ENCODE measurements around the gene MUC4.

- TF ChIP-seq POLR2A (IDR thresholded peaks at IDR 0.05; ENCODE audit: low read depth, low read length) (no peak), TAF1 (IDR thresholded peaks at IDR 0.05; ENCODE audit: borderline replicate concordance, low read depth, low read length) (no peak), POLR2AphosphoS5 (IDR thresholded peaks at IDR 0.05; ENCODE audit: low read depth, low read length) (no peak)
Measured at GRCh38 chr3:195818301-195818700, 6.6 kb upstream of the MUC4 start.

Measured in GM12892 (cell line).